Endothelial cell of umbilical vein (primary cell): ENCODE measurements around the gene PAEP. TPM values are rescaled to one million over a fixed set of nuclear protein-coding genes. Genes with fewer than 3 reads are reported as not detected.

Source experiments
- BruUV-seq: library from RNA; stranded (reverse); fragments of 400-500 nt; replicated peaks from 2 replicates; lab custom pipeline; 2021; lab: Mats Ljungman, UMichigan
- CTCF ChIA-PET: fragments of 300-600, 350-600 bp; sonication (Branson Sonifier 250); formaldehyde crosslinking; loops from one replicate; lab custom pipeline; 2021; ENCODE audit warnings: antibody characterized with exemption, inconsistent platforms; lab: Charles Lee
- POLR2A ChIA-PET: fragments of 300-600, 350-600 bp; sonication (Branson Sonifier 250); formaldehyde crosslinking; loops from one replicate; lab custom pipeline; 2021; ENCODE audit warnings: antibody characterized with exemption, inconsistent platforms; lab: Charles Lee
- DNase-seq: peaks from one replicate; pipeline ENCODE4 v3.0.0-alpha.2; 2011; ENCODE audit warnings: low read depth, low spot score
- FAIRE-seq: peaks from 2 replicates; lab custom pipeline; 2011; peaks lifted over from hg19 to GRCh38; lab: Jason Lieb, UNC
- H2AFZ ChIP-seq: 2 replicates; pipeline ENCODE4 v1.6.0; 2012; ENCODE audit warnings: low read depth, low read length, control low read depth, inconsistent platforms
- H3K27ac ChIP-seq: 2 replicates; pipeline ENCODE4 v1.5.1; 2011; ENCODE audit warnings: low read depth, mild to moderate bottlenecking, control low read depth, low read length, moderate library complexity; ENCODE audit not compliant: insufficient read depth
- H3K27me3 ChIP-seq, 2 experiments: 2 replicates each; pipeline versions ENCODE4 v1.6.0 to v1.6.1; 2011; ENCODE audit warnings: low read length in 2 of 2, mixed read lengths in 1 of 2; ENCODE audit not compliant: control insufficient read depth in 2 of 2, insufficient read depth in 2 of 2
- H3K36me3 ChIP-seq, 2 experiments: 2 replicates in 1 of 2; 3 replicates in 1 of 2; pipeline ENCODE4 v1.5.1; 2011; ENCODE audit warnings: low read length in 2 of 2, mild to moderate bottlenecking in 1 of 2, moderate library complexity in 1 of 2; ENCODE audit not compliant: control insufficient read depth in 2 of 2, insufficient read depth in 2 of 2; ENCODE audit errors: extremely low read depth in 1 of 2
- H3K4me1 ChIP-seq: 3 replicates; pipeline ENCODE4 v1.5.1; 2011; ENCODE audit warnings: mild to moderate bottlenecking, low read length; ENCODE audit not compliant: control insufficient read depth, insufficient read depth; ENCODE audit errors: extremely low read depth
- H3K4me2 ChIP-seq: 2 replicates; pipeline ENCODE4 v1.6.1; 2011; ENCODE audit warnings: low read length, control low read depth, mixed read lengths; ENCODE audit not compliant: insufficient read depth
- H3K4me3 ChIP-seq, 3 experiments: fragments of 200-600 bp in 1 of 3; sonication (generic), shearing (Covaris generic) in 1 of 3; replicated peaks in 1 of 3; 2 replicates each; pipeline ENCODE4 v1.5.1; 2011 to 2016; ENCODE audit warnings: control low read depth in 3 of 3, low read length in 3 of 3, mild to moderate bottlenecking in 2 of 3, inconsistent platforms in 1 of 3, low read depth in 1 of 3, moderate library complexity in 1 of 3; ENCODE audit not compliant: insufficient read depth in 1 of 3
- H3K79me2 ChIP-seq: 2 replicates; pipeline ENCODE4 v1.6.0; 2012; ENCODE audit warnings: low read length, inconsistent platforms; ENCODE audit not compliant: control insufficient read depth, insufficient read depth
- H3K9ac ChIP-seq: replicated peaks from 2 replicates; pipeline ENCODE3; 2011; ENCODE audit warnings: low read length, control low read depth; ENCODE audit not compliant: insufficient read depth; ENCODE audit errors: extremely low read depth
- H3K9me1 ChIP-seq: replicated peaks from 3 replicates; pipeline ENCODE4 v1.6.0; 2011; ENCODE audit warnings: mild to moderate bottlenecking, low read length; ENCODE audit not compliant: control insufficient read depth, insufficient read depth; ENCODE audit errors: extremely low read depth
- H3K9me3 ChIP-seq: replicated peaks from 2 replicates; pipeline ENCODE4 v1.5.1; 2012; ENCODE audit warnings: low read length, inconsistent platforms; ENCODE audit not compliant: control insufficient read depth, insufficient read depth
- H4K20me1 ChIP-seq: replicated peaks from 2 replicates; pipeline ENCODE3; 2011; ENCODE audit warnings: mild to moderate bottlenecking, low read length; ENCODE audit not compliant: control insufficient read depth, insufficient read depth; ENCODE audit errors: extremely low read depth
- EZH2 ChIP-seq: IDR thresholded peaks from 2 replicates; pipeline ENCODE4 v1.6.1; 2012; ENCODE audit warnings: borderline replicate concordance, low read depth, mild to moderate bottlenecking, moderate library complexity, low read length, inconsistent platforms; ENCODE audit not compliant: severe bottlenecking
- FOS ChIP-seq: IDR thresholded peaks from 2 replicates; pipeline ENCODE4 v1.6.1; 2011; ENCODE audit warnings: mild to moderate bottlenecking, low read length, moderate library complexity, borderline replicate concordance; ENCODE audit not compliant: insufficient read depth
- GATA2 ChIP-seq: IDR thresholded peaks from 2 replicates; pipeline ENCODE4 v1.7.0; 2011; ENCODE audit warnings: low read depth, mild to moderate bottlenecking, moderate library complexity, mixed read lengths, low read length; ENCODE audit not compliant: insufficient read length, insufficient read depth
- JUN ChIP-seq: IDR thresholded peaks from 2 replicates; pipeline ENCODE4 v1.6.1; 2011; ENCODE audit warnings: borderline replicate concordance, low read depth; ENCODE audit not compliant: insufficient read length, insufficient read depth
- MYC ChIP-seq: IDR thresholded peaks from one replicate; pipeline ENCODE4 v1.6.1; 2011; ENCODE audit warnings: mild to moderate bottlenecking, low read depth, low read length
- POLR2A ChIP-seq: IDR thresholded peaks from 2 replicates; pipeline ENCODE4 v1.6.1; 2012; ENCODE audit warnings: low read depth, mild to moderate bottlenecking, control low read depth, low read length
- POLR2AphosphoS5 ChIP-seq: IDR thresholded peaks from 2 replicates; pipeline ENCODE4 v1.6.1; 2012; ENCODE audit warnings: low read depth, mild to moderate bottlenecking, control low read depth, low read length, moderate library complexity; ENCODE audit not compliant: insufficient read depth
- dilution Hi-C: fragments of 300-500 bp; cut with MboI; formaldehyde crosslinking; loops from one replicate; pipeline ENCODE4 v1.15.0; 2019; ENCODE audit warnings: low sequenced_read_pairs; ENCODE audit not compliant: extremely low pct_ligation_motif_present
- intact Hi-C: fragments of 100-400 bp; cut with micrococcal nuclease; formaldehyde crosslinking; loops from one replicate; pipeline ENCODE4 v1.10.0; 2022
- polyA plus RNA-seq, 4 experiments: library from polyadenylated mRNA; depleted of rRNA in 3 of 4; stranded (reverse) in 3 of 4; unstranded in 1 of 4; fragments of >200 nt; gene quantifications; 2 replicates each; pipeline versions ENCODE4 v1.2.1 to v1.2.3, GENCODE V29; 2011 to 2012; ENCODE audit warnings: missing spikeins in 1 of 4
- total RNA-seq: library from RNA; stranded (reverse); gene quantifications from 2 replicates; pipeline ENCODE4 v1.2.3, GENCODE V29; 2021
- TF ChIP-seq, protein P1 (sequence below), 2 donors: IDR thresholded peaks; 1 replicate in 1 of 2; 2 replicates in 1 of 2; pipeline ENCODE4 v1.5.1; 2011; ENCODE audit warnings: low read length in 2 of 2, mild to moderate bottlenecking in 2 of 2, moderate library complexity in 2 of 2, control low read depth in 1 of 2, inconsistent platforms in 1 of 2, low read depth in 1 of 2; ENCODE audit not compliant: insufficient read depth in 1 of 2; ENCODE audit errors: extremely low read depth in 1 of 2
- TF ChIP-seq, protein P2 (sequence below): IDR thresholded peaks from 2 replicates; pipeline ENCODE4 v1.6.1; 2011; ENCODE audit not compliant: insufficient read depth, insufficient read length

Gene PAEP
- total and polyA plus RNA-seq, 2 donors (not counting 3 experiments of a cell fraction or from before 2014, with no cell fraction given), result not detected

DNA sequence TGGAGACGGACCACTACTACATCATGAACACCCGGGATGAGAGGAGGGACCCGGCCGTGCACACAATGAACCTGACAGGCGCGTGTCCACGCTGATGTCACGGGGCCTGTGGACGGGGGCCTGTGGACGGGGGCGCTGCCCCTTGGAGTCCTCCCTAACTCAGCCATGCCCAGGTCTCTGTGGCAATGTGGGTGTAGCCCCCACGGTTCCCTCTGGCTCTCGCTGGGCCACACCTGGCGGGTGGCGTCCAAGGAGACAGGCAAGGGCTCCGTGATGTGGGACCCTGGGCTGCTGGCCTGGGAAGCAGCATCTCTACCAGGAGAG lies 22.1 kb downstream of the PAEP start:
- TF ChIP-seq MYC (no peak), EZH2 (no peak), FOS (no peak), POLR2A (no peak), GATA2 (no peak), POLR2AphosphoS5 (no peak), JUN (no peak)
- TF ChIP-seq, protein P1, sequence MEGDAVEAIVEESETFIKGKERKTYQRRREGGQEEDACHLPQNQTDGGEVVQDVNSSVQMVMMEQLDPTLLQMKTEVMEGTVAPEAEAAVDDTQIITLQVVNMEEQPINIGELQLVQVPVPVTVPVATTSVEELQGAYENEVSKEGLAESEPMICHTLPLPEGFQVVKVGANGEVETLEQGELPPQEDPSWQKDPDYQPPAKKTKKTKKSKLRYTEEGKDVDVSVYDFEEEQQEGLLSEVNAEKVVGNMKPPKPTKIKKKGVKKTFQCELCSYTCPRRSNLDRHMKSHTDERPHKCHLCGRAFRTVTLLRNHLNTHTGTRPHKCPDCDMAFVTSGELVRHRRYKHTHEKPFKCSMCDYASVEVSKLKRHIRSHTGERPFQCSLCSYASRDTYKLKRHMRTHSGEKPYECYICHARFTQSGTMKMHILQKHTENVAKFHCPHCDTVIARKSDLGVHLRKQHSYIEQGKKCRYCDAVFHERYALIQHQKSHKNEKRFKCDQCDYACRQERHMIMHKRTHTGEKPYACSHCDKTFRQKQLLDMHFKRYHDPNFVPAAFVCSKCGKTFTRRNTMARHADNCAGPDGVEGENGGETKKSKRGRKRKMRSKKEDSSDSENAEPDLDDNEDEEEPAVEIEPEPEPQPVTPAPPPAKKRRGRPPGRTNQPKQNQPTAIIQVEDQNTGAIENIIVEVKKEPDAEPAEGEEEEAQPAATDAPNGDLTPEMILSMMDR (IDR thresholded peaks at IDR 0.05; ENCODE audit: extremely low read depth in 1 of 2, insufficient read depth in 1 of 2, low read depth in 1 of 2, low read length in 2 of 2), result no peak
- TF ChIP-seq, protein P2, sequence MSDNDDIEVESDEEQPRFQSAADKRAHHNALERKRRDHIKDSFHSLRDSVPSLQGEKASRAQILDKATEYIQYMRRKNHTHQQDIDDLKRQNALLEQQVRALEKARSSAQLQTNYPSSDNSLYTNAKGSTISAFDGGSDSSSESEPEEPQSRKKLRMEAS, result no peak

More for the DNA sequence above, 22.1 kb downstream of the PAEP start:
- no peaks in the 10 kb centered on the region for H4K20me1 ChIP-seq
- FAIRE-seq, result no peak
- H3K27ac ChIP-seq, result no peak overlapping the region
- no peak overlapping the region for H3K9ac ChIP-seq
- DNase-seq, result no peak
- no peaks in the 10 kb centered on the region for H3K36me3 ChIP-seq
- no TSS peak for BruUV-seq
- no peak overlapping the region for H3K4me2 ChIP-seq
- POLR2A ChIA-PET, result no interaction called here
- H2AFZ ChIP-seq, result no peak overlapping the region
- H3K9me1 ChIP-seq, result no peaks in the 10 kb centered on the region
- no peaks in the 10 kb centered on the region for H3K9me3 ChIP-seq
- dilution Hi-C loops, result no loop called here
- H3K79me2 ChIP-seq, result no peaks in the 10 kb centered on the region
- intact Hi-C loops, result no loop called here
- no peaks in the 10 kb centered on the region for H3K27me3 ChIP-seq
- no peak overlapping the region for H3K4me3 ChIP-seq
- H3K4me1 ChIP-seq, result peaks cover 6% of the 10 kb centered on the region
- CTCF ChIA-PET, result no interaction called here
